ENCODE data around the gene FGF18. TPM values are rescaled to one million over a fixed set of nuclear protein-coding genes. Genes with fewer than 3 reads are reported as not detected.

The FGF18 gene
- total RNA-seq, 4 donors from 2014 or later, result 0.53 TPM; not detected in 3

DNA sequence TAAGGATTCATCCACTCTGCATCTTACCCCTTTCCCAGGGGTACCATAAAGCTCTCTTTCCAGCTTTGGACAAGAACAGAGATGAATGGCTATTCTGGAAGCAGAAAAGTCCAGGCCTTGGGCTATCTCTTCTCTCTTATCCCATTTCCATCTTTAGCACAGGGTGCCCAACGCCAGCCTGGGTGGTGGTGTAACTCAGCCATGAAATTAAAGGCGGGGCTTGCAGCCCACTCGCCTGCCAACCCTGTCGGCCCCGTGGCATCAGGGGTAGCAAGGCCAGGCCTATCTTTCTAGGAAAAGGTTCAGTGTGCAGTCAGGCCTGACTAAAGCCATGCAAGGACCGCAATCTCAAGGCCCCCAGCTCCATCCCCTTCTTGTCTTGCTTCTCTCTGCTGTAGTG, 78.7 kb downstream of the FGF18 start:
- no peaks in the 10 kb centered on the region for H3K36me3 ChIP-seq
- TF ChIP-seq POLR2A (IDR thresholded peaks at IDR 0.05) (no peak), CTCF (IDR thresholded peaks at IDR 0.05) (no peak)
- H3K27ac ChIP-seq, result no peak overlapping the region
- no peak overlapping the region for H3K4me3 ChIP-seq
- H3K27me3 ChIP-seq, result no peaks in the 10 kb centered on the region
- H3K4me1 ChIP-seq, result no peaks in the 10 kb centered on the region
- no peak for DNase-seq
- H3K9me3 ChIP-seq, result no peaks in the 10 kb centered on the region

DNA sequence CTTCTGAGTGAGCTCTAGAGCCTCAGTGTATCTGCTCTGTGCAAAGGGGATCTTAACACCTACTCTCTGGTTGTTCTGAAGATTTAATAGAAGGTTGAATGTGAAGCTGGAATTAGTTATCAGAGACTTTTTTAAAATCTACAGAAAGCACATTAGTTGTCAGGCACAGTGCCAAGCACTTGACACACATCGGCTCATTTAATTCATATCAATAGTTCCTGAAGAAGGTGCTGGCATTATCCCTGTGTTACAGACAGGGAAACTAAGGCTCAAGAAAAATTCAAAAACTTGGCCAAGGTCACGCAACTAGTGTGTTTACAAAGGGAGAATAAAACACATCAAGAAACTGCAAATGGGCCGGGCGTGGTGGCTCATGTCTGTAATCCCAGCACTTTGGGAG, 80.2 kb downstream of the FGF18 start:
- TF ChIP-seq CTCF (IDR thresholded peaks at IDR 0.05) (no peak), POLR2A (IDR thresholded peaks at IDR 0.05) (no peak)
- Histone ChIP-seq H3K4me3 (no peak overlapping the region), H3K4me1 (no peaks in the 10 kb centered on the region), H3K27ac (no peak overlapping the region), H3K9me3 (no peaks in the 10 kb centered on the region), H3K36me3 (no peaks in the 10 kb centered on the region), H3K27me3 (no peaks in the 10 kb centered on the region)
- no peak for DNase-seq

DNA sequence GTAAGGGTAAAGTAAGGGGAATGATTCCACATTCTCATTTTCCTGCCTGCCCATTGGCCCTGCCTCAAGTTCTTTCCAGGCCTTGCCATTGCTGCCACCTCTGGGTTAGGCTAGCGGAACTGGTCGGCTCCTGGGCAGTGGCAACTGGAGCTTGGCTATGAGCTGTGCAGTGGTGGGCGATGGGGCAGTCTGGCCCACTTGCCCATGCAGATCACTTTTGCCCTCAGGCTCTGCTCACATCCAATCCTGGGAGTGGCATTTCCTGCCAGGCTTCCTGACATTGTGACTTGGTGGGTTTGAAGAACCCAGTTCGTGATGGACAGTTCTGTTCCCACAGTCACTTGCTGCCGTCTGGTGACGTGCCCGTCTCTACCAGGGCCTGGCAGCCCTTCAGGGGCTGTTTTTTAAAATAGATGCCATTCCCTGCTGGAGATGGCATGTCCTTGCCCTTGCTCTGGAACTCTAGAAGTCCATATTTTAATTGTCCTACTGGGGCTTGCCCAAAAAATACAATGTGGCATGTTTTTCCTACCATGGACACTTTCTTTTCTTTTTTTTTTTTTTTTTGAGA, 86.1 kb downstream of the FGF18 start:
- Histone ChIP-seq H3K9me3 (no peaks in the 10 kb centered on the region), H3K27me3 (no peaks in the 10 kb centered on the region), H3K4me1 (no peaks in the 10 kb centered on the region), H3K27ac (no peak overlapping the region), H3K4me3 (no peak overlapping the region), H3K36me3 (no peaks in the 10 kb centered on the region)
- TF ChIP-seq POLR2A (IDR thresholded peaks at IDR 0.05) (no peak), CTCF (IDR thresholded peaks at IDR 0.05) (no peak)
- DNase-seq, result no peak

DNA sequence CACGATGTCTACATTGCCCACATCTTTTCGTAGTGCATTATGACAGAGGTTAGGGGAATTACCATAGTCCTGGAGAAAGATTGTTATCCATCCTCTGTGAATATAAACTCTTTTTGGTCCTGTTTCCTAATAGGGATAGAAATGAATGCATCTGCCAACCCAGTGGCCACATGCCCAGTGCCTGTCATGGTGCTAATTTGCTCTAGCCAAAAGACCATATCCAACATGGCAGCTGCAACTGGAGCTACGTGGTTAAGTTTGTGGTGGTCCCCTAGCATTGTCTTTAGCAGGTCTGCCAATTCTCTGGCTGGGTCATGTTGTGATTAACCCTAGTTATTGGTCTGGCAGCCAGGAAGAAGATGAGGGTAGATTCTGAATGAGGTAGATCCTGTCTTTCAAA, 87.5 kb downstream of the FGF18 start:
- Histone ChIP-seq H3K27me3 (no peaks in the 10 kb centered on the region), H3K4me1 (no peaks in the 10 kb centered on the region), H3K9me3 (no peaks in the 10 kb centered on the region), H3K4me3 (no peak overlapping the region), H3K27ac (no peak overlapping the region), H3K36me3 (no peaks in the 10 kb centered on the region)
- DNase-seq, result no peak
- TF ChIP-seq POLR2A (IDR thresholded peaks at IDR 0.05) (no peak), CTCF (IDR thresholded peaks at IDR 0.05) (no peak)

Small RNA genes within 50 kb of the gene (small RNA-seq; reads per million reads assigned to genes)
- 0.29 to 0.51 reads per million in 2 donors for gene MIR3912

Other genes starting within 250 kb of the FGF18 start
- gene TLX3, start 110.4 kb upstream of the FGF18 start, total RNA-seq, result not detected
- 100 to 1,000 TPM; 167 to 468 (median 197) TPM for gene NPM1, start 31.8 kb upstream of the FGF18 start, total RNA-seq